ENCODE results near the gene STAT4. TPM values are rescaled to one million over a fixed set of nuclear protein-coding genes. Genes with fewer than 3 reads are reported as not detected.

STAT4 gene
- total RNA-seq, 4 donors from 2014 or later: 1.0 to 6.6 (median 4.4) TPM

DNA sequence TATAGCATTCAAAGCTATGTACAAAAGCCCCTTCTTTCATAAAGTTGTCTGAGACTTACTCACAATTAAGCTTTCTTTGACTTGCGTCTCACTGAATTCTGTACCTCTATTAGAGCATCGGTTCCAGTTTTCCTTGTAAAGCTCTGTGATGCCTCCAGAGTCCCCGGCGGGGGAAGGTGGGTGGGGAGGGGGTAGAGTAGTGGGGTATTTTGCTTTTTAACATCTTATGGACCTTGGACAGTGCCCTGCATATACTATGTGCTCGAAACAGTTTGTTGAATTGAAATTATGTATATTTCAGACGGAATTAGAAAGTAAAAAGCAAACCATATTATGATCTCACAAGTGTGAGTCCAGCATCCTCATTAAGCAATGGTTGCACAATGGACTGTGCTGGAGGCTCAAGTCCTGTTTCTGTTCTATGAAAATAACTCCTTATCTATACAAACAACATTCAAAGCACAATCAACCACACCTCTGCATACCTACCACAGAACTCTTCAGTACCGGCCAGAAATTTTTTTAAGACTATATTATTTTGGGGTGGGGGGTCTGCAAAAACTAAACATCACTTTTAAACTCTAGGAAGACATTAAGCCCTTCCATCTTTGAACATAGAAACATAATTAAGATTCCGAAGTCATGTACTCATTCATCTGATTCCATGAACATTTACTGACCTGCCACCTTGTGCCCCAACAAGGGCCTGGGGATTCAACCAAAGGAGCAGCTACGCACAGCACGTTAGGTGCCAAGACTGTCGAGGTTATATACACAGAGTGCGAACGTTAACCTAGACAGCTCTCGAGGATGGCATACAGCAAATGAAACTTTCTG is 137.7 kb downstream of the STAT4 start:
- H3K36me3 ChIP-seq: peaks cover 4% of the 10 kb centered on the region in 2 donors
- peak overlapping the region; percentile 70 to 93 (median 80) for H3K4me3 ChIP-seq (replicated peaks in 1 of 3)
- peak overlapping the region; percentile 88 to 97 (median 93) for H3K27ac ChIP-seq
- H3K9me3 ChIP-seq: no peaks in the 10 kb centered on the region
- no peaks in the 10 kb centered on the region for H3K27me3 ChIP-seq
- peaks cover 17 to 31% of the 10 kb centered on the region in 2 donors for H3K4me1 ChIP-seq
- WGBS, 2 donors: 37% methylated on average over 14 of the region's 14 CpGs
- no peak for TF ChIP-seq POLR2A (IDR thresholded peaks at IDR 0.05)
- TF ChIP-seq, protein P1, sequence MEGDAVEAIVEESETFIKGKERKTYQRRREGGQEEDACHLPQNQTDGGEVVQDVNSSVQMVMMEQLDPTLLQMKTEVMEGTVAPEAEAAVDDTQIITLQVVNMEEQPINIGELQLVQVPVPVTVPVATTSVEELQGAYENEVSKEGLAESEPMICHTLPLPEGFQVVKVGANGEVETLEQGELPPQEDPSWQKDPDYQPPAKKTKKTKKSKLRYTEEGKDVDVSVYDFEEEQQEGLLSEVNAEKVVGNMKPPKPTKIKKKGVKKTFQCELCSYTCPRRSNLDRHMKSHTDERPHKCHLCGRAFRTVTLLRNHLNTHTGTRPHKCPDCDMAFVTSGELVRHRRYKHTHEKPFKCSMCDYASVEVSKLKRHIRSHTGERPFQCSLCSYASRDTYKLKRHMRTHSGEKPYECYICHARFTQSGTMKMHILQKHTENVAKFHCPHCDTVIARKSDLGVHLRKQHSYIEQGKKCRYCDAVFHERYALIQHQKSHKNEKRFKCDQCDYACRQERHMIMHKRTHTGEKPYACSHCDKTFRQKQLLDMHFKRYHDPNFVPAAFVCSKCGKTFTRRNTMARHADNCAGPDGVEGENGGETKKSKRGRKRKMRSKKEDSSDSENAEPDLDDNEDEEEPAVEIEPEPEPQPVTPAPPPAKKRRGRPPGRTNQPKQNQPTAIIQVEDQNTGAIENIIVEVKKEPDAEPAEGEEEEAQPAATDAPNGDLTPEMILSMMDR (IDR thresholded peaks at IDR 0.05): no peak
- intact Hi-C loops (cut with DNase I): loop anchor here (5.0 kb wide), 1 partner anchor 131 kb away; the partner anchor contains the start of gene GLS
- peak; percentile 8 to 9 for DNase-seq

DNA sequence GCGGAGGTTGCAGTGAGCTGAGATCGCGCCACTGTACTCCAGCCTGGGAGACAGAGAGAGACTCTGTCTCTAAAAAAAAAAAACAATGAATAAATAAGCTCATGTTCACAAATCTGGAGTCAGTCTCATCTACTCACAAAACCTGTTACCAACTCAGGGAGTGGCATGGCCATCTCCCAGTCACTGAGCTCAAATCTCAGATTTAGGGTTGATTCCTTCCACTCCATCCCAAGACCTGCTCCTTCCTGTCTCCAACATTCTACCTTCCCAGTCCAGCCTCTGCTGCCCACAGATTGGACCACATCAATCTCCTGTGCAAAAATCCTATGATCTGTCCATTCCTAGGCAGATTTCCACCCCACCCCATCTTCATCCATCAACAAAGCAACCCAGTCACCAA is 138.4 kb downstream of the STAT4 start:
- H3K4me3 ChIP-seq (replicated peaks in 1 of 3): peak overlapping the region in 1 of 3 donors; percentile 70
- no peaks in the 10 kb centered on the region for H3K27me3 ChIP-seq
- peaks cover 17 to 31% of the 10 kb centered on the region in 2 donors for H3K4me1 ChIP-seq
- 96 to 98% methylated on average over 3 of the region's 3 CpGs for WGBS, 2 donors
- H3K36me3 ChIP-seq: peaks cover 4% of the 10 kb centered on the region in 2 donors
- DNase-seq: no peak
- intact Hi-C loops (cut with DNase I): loop anchor here (5.0 kb wide), 1 partner anchor 130 kb away; the partner anchor contains the start of gene GLS
- no peak for TF ChIP-seq POLR2A (IDR thresholded peaks at IDR 0.05)
- TF ChIP-seq, protein P1 (IDR thresholded peaks at IDR 0.05): no peak
- no peak overlapping the region for H3K27ac ChIP-seq
- no peaks in the 10 kb centered on the region for H3K9me3 ChIP-seq

DNA sequence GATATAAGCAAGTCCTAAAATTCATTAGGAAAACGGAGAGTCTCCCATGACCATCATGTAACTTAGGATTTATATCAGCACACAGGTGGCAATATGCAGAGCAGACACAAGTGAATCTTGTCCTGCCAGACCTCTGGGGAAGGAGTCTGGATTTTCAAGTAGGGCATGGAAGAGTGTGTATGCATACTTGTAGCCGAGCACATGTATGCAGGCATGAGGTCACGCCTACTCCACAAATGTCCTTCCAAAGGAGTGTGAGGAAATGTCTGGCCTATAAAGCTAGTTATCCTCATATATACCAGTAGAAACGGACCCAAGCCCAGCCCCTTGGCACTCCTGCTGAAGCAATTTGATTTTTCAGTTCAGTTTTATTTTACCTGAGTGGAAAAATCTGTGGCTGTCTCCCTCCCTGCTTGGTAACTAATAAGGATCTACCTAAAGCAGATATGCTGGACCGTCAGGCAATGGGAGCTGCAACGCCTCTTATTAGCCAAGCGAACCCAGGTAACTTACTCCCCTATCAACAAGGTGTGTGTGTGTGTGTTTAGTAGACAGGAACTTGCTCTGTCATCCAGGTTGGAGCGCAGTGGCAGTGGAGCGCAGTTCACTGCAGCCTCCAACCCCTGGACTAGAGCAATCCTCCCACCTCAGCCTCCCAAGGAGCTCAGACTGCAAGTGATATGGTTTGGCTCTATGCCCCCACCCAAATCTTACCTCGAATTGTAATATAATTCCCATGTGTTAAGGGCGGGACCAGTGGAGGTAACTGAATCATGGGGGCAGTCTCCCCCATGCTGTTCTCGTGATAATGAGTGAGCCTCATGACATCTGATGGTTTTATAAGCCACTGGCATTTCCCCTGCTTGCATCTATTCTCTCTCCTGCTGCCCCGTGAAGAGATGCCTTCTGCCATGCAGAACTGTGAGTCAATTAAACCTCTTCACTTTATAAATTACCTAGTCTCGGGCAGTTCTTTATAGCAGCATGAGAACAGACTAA is 139.6 kb downstream of the STAT4 start:
- WGBS, 2 donors: 89 to 93% methylated on average over 14 of the region's 14 CpGs
- intact Hi-C loops (cut with DNase I): loop anchor here (5.0 kb wide), 1 partner anchor 129 kb away; the partner anchor contains the start of gene GLS
- Histone ChIP-seq H3K27me3 (no peaks in the 10 kb centered on the region), H3K4me3 (replicated peaks in 1 of 3) (no peak overlapping the region), H3K36me3 (peaks cover 13 to 15% of the 10 kb centered on the region in 2 donors), H3K4me1 (peaks cover 17 to 31% of the 10 kb centered on the region in 2 donors), H3K27ac (no peak overlapping the region), H3K9me3 (no peaks in the 10 kb centered on the region)
- TF ChIP-seq, protein P1 (IDR thresholded peaks at IDR 0.05): no peak
- TF ChIP-seq POLR2A (IDR thresholded peaks at IDR 0.05): no peak
- no peak for DNase-seq

DNA sequence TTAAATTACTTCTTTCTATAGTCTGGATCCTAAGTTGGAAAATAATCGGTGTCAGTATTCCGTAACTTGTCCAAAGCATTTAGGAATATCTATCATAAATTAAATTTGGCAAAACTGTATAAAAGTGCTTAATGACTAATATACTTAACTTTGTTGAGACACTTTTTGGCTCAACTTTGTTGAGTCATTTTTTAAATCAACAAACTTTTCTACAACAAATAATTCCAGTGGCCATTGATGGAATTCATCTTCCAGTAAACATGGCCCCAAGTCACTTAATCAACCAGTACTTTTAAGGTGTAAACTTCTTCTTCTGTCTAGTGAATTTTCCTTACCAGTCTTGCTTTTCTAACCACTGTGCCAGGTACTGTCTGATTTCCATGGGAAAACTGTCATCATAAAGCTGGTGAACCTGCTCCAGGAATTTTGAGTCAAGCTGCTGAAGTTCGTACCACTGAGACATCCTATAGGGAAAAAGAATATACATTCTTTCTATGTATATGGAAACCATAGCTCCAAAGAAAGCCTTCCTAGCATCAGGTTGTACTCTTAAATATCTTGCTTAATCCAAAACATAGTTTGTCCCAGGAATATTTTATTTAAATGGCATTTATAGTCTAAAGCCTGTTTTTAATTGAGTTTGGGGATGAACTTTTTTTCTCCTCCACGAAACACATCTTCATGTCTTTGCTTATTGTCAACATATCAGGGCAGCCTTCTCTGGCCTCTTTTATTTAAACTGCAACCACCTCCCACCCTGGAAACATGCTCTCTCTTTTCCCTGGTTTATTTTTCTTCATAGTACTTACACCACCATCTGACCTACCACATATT is 141.0 kb downstream of the STAT4 start:
- H3K4me3 ChIP-seq (replicated peaks in 1 of 3): no peak overlapping the region
- intact Hi-C loops (cut with DNase I): loop anchor here (5.0 kb wide), 1 partner anchor 127 kb away; the partner anchor contains the start of gene GLS
- no peaks in the 10 kb centered on the region for H3K9me3 ChIP-seq
- peaks cover 14 to 29% of the 10 kb centered on the region in 2 donors for H3K4me1 ChIP-seq
- no peak for TF ChIP-seq POLR2A (IDR thresholded peaks at IDR 0.05)
- TF ChIP-seq, protein P1 (IDR thresholded peaks at IDR 0.05): no peak
- H3K27ac ChIP-seq: no peak overlapping the region
- no peaks in the 10 kb centered on the region for H3K27me3 ChIP-seq
- DNase-seq: no peak
- peaks cover 22 to 23% of the 10 kb centered on the region in 2 donors for H3K36me3 ChIP-seq
- WGBS, 2 donors: 94 to 97% methylated on average over 4 of the region's 4 CpGs

Data from thyroid gland (tissue), 4 donors.